Endodermal cell (in vitro differentiated cells): ENCODE data around the gene CDC14B. TPM values are rescaled to one million over a fixed set of nuclear protein-coding genes. Genes with fewer than 3 reads are reported as not detected.
A peak's percentile ranks its signal among the peaks of the same experiment; 100 is the strongest.
"Not testable (repeated sequence)": the region's sequence is repeated elsewhere in the genome, so short reads cannot be mapped to it uniquely, and the experiment has no call there.

Experiments
- DNase-seq: peaks from one replicate; pipeline ENCODE4 v3.0.0-alpha.2; 2017
- H3K27ac ChIP-seq: 2 replicates; pipeline ENCODE4 v1.5.1; 2013; ENCODE audit warnings: mild to moderate bottlenecking, low read depth, low read length, moderate library complexity
- H3K27me3 ChIP-seq: 2 replicates; pipeline ENCODE4 v1.6.1; 2013; ENCODE audit warnings: mild to moderate bottlenecking, low read length, moderate library complexity; ENCODE audit not compliant: insufficient read depth, control insufficient read depth, poor library complexity, severe bottlenecking
- H3K36me3 ChIP-seq: 2 replicates; pipeline ENCODE4 v1.7.0; 2013; ENCODE audit warnings: mild to moderate bottlenecking, low read length, moderate library complexity; ENCODE audit not compliant: control insufficient read depth, insufficient read depth
- H3K4me1 ChIP-seq: one replicate; pipeline ENCODE4 v1.7.0; 2013; ENCODE audit warnings: low read length; ENCODE audit not compliant: control insufficient read depth, insufficient read depth
- H3K4me3 ChIP-seq: 2 replicates; pipeline ENCODE4 v1.5.1; 2013; ENCODE audit warnings: mild to moderate bottlenecking, low read length, moderate library complexity
- H3K9ac ChIP-seq: 2 replicates; pipeline ENCODE4 v1.6.1; 2013; ENCODE audit warnings: mild to moderate bottlenecking, low read length, moderate library complexity; ENCODE audit not compliant: poor library complexity, severe bottlenecking; ENCODE audit errors: extremely low read depth
- H3K9me3 ChIP-seq: 2 replicates; pipeline ENCODE4 v1.6.1; 2013; ENCODE audit warnings: mild to moderate bottlenecking, low read length, moderate library complexity; ENCODE audit not compliant: control insufficient read depth
- H3K27ac Mint-ChIP-seq: 2 replicates; pipeline ENCODE4 v1.8.0; 2020; ENCODE audit warnings: mixed read lengths
- H3K27me3 Mint-ChIP-seq: 2 replicates; pipeline ENCODE4 v1.8.0; 2021; ENCODE audit warnings: mild to moderate bottlenecking, mixed read lengths; ENCODE audit not compliant: insufficient read depth
- H3K36me3 Mint-ChIP-seq: 2 replicates; pipeline ENCODE4 v1.8.0; 2020; ENCODE audit warnings: low read depth, mixed read lengths
- H3K4me1 Mint-ChIP-seq: 2 replicates; pipeline ENCODE4 v1.8.0; 2020; ENCODE audit warnings: mixed read lengths
- H3K4me3 Mint-ChIP-seq: 2 replicates; pipeline ENCODE4 v1.8.0; 2020; ENCODE audit warnings: mild to moderate bottlenecking, moderate library complexity, mixed read lengths
- H3K9me3 Mint-ChIP-seq: 2 replicates; pipeline ENCODE4 v1.8.0; 2020; ENCODE audit warnings: mild to moderate bottlenecking, mixed read lengths
- CTCF ChIP-seq: fragments of 200-600 bp; sonication (generic); conservative IDR thresholded peaks from 2 replicates; pipeline ENCODE4 v1.5.0; 2021; ENCODE audit warnings: antibody characterized with exemption, mild to moderate bottlenecking
- WGBS, 2 experiments: methylation state at CpG; one replicate each; pipeline versions ENCODE4 v1.1.5 to v1.1.7; 2013; ENCODE audit warnings: missing lambda C conversion rate in 2 of 2, mixed read lengths in 1 of 2; ENCODE audit not compliant: insufficient coverage in 1 of 2, insufficient read length in 1 of 2; 5-methylcytosine and 5-hydroxymethylcytosine counted together
- total RNA-seq, 2 donors: library from RNA; stranded (reverse); fragmentation: NEBNext Ultra II Directional in 1 of 2; extraction: Animal tissue kit (Norgen Biotek cat#: 25700) in 1 of 2; gene quantifications; 2 replicates in 1 of 2; 3 replicates in 1 of 2; pipeline ENCODE4 v1.2.1, GENCODE V29; 2021

Gene CDC14B
- total RNA-seq, 2 donors from 2014 or later, result 47.5 to 48.3 TPM

GRCh38 chr9:96596601-96597111 lies 23.0 kb downstream of the CDC14B start:
- Mint-ChIP-seq H3K27ac (no peak overlapping the region), H3K27me3 (no peaks in the 10 kb centered on the region), H3K9me3 (no peaks in the 10 kb centered on the region), H3K36me3 (peaks cover 6% of the 10 kb centered on the region), H3K4me1 (no peaks in the 10 kb centered on the region), H3K4me3 (no peak overlapping the region)
- no peaks in the 10 kb centered on the region for H3K36me3 ChIP-seq
- H3K27ac ChIP-seq, result no peak overlapping the region
- no peaks in the 10 kb centered on the region for H3K9me3 ChIP-seq
- no peak for DNase-seq
- no peak for TF ChIP-seq CTCF
- H3K27me3 ChIP-seq, result no peaks in the 10 kb centered on the region
- no peaks in the 10 kb centered on the region for H3K4me1 ChIP-seq
- WGBS, 2 experiments, result 99% methylated on average over 4 of the region's 5 CpGs; no CpG with 5 or more reads in 1 of the 2 experiments
- no peak overlapping the region for H3K4me3 ChIP-seq
- no peak overlapping the region for H3K9ac ChIP-seq

GRCh38 chr9:96587338-96588315 lies 32.0 kb downstream of the CDC14B start:
- no peak overlapping the region for H3K4me3 ChIP-seq
- H3K9me3 ChIP-seq, result no peaks in the 10 kb centered on the region
- no peaks in the 10 kb centered on the region for H3K4me1 ChIP-seq
- Mint-ChIP-seq H3K27ac (peak overlapping the region; percentile 57), H3K9me3 (no peaks in the 10 kb centered on the region), H3K27me3 (no peaks in the 10 kb centered on the region), H3K4me3 (no peak overlapping the region), H3K36me3 (no peaks in the 10 kb centered on the region), H3K4me1 (peaks cover 26% of the 10 kb centered on the region)
- no peak for TF ChIP-seq CTCF
- H3K9ac ChIP-seq, result no peak overlapping the region
- 77 to 86% methylated on average over 7 to 12 of the region's 12 CpGs for WGBS, 2 experiments
- H3K27ac ChIP-seq, result no peak overlapping the region
- no peaks in the 10 kb centered on the region for H3K27me3 ChIP-seq
- H3K36me3 ChIP-seq, result no peaks in the 10 kb centered on the region
- DNase-seq, result no peak

GRCh38 chr9:96585426-96585825 lies 34.2 kb downstream of the CDC14B start:
- DNase-seq, result no peak
- Histone ChIP-seq H3K27me3 (no peaks in the 10 kb centered on the region), H3K4me3 (no peak overlapping the region), H3K36me3 (no peaks in the 10 kb centered on the region), H3K4me1 (no peaks in the 10 kb centered on the region), H3K9me3 (no peaks in the 10 kb centered on the region), H3K9ac (no peak overlapping the region), H3K27ac (no peak overlapping the region)
- Mint-ChIP-seq H3K27me3 (no peaks in the 10 kb centered on the region), H3K27ac (no peak overlapping the region), H3K4me1 (peaks cover 35% of the 10 kb centered on the region), H3K4me3 (no peak overlapping the region), H3K9me3 (no peaks in the 10 kb centered on the region), H3K36me3 (no peaks in the 10 kb centered on the region)
- no peak for TF ChIP-seq CTCF

GRCh38 chr9:96582199-96582598 lies 37.4 kb downstream of the CDC14B start:
- H3K36me3 ChIP-seq, H3K4me3 Mint-ChIP-seq, H3K27ac Mint-ChIP-seq, H3K27ac ChIP-seq, DNase-seq, H3K9me3 Mint-ChIP-seq, H3K4me1 ChIP-seq, H3K27me3 ChIP-seq, H3K4me3 ChIP-seq, H3K9me3 ChIP-seq, H3K36me3 Mint-ChIP-seq, H3K9ac ChIP-seq, H3K27me3 Mint-ChIP-seq: not testable (repeated sequence)
- 92 to 100% methylated on average over 2 of the region's 2 CpGs for WGBS, 2 experiments
- peaks cover 30% of the 10 kb centered on the region for H3K4me1 Mint-ChIP-seq
